GM13976 (cell line): Measurements from ENCODE around the gene MORC1.
"Not testable (repeated sequence)": the region's sequence is repeated elsewhere in the genome, so short reads cannot be mapped to it uniquely, and the experiment has no call there.

Source experiments
- DNase-seq: peaks from one replicate; pipeline ENCODE4 v3.0.0; 2012; ENCODE audit warnings: low spot score
- CTCF ChIP-seq: IDR thresholded peaks from 2 replicates; pipeline ENCODE4 v1.5.1; 2012; ENCODE audit warnings: borderline replicate concordance, mild to moderate bottlenecking; ENCODE audit not compliant: insufficient read depth; ENCODE audit errors: extremely low read depth, missing control alignments, control extremely low read depth
- in situ Hi-C: fragments of 300-500 bp; cut with MboI; formaldehyde crosslinking; loops from one replicate; pipeline ENCODE4 v1.12.0; 2022; ENCODE audit warnings: low sequenced_read_pairs, mixed read lengths, inconsistent platforms; ENCODE audit not compliant: unreplicated experiment

The MORC1 gene

GRCh38 chr3:109149078-109149477, 31.1 kb upstream of the MORC1 start:
- TF ChIP-seq CTCF, result no peak
- in situ Hi-C loops, result no loop called here
- no peak for DNase-seq

GRCh38 chr3:109143646-109144045, 25.7 kb upstream of the MORC1 start:
- TF ChIP-seq CTCF, result no peak
- in situ Hi-C loops, result no loop called here
- DNase-seq, result no peak

- in situ Hi-C loops, result no loop called here
- no peak for TF ChIP-seq CTCF
- no peak for DNase-seq
These were observed 22.4 kb upstream of the MORC1 start for GRCh38 chr3:109140318-109140717.

GRCh38 chr3:109137761-109138160, 19.8 kb upstream of the MORC1 start:
- no peak for TF ChIP-seq CTCF
- in situ Hi-C loops, result no loop called here
- DNase-seq, result no peak

- TF ChIP-seq CTCF, result no peak
- DNase-seq, result no peak
- in situ Hi-C loops, result no loop called here
These were observed 18.6 kb upstream of the MORC1 start, which contains the start of gene C3orf85 for GRCh38 chr3:109136523-109136922. C3orf85 (plus strand) TSS chr3:109136719; CDS start chr3:109136848, 129 bp downstream.

GRCh38 chr3:109133474-109133816, 15.5 kb upstream of the MORC1 start:
- in situ Hi-C loops, DNase-seq: not testable (repeated sequence)

- no peak for TF ChIP-seq CTCF
- in situ Hi-C loops, result no loop called here
- DNase-seq, result no peak
These were observed 15.0 kb upstream of the MORC1 start for GRCh38 chr3:109132801-109133473.
